ENCODE measurements around the gene MADD. TPM values are rescaled to one million over a fixed set of nuclear protein-coding genes. Genes with fewer than 3 reads are reported as not detected.

MADD gene
- total RNA-seq, 1 donor from 2014 or later, result 50.1 TPM

GRCh38 chr11:47239852-47240251 lies 30.1 kb upstream of the MADD start:
- Histone ChIP-seq H3K4me1 (no peaks in the 10 kb centered on the region), H3K27ac (no peak overlapping the region), H3K4me3 (no peak overlapping the region), H3K9me3 (no peaks in the 10 kb centered on the region), H3K36me3 (peaks cover 78% of the 10 kb centered on the region), H3K27me3 (no peaks in the 10 kb centered on the region)
- DNase-seq, result no peak
- no peak for TF ChIP-seq CTCF (IDR thresholded peaks at IDR 0.05)
- ATAC-seq, result no peak
- intact Hi-C loops (cut with DNase I), result no loop called here

GRCh38 chr11:47241841-47242301 lies 28.1 kb upstream of the MADD start:
- TF ChIP-seq CTCF (IDR thresholded peaks at IDR 0.05), result no peak
- DNase-seq (no peak), ATAC-seq (peak; percentile 42)
- Histone ChIP-seq H3K27me3 (no peaks in the 10 kb centered on the region), H3K4me1 (peaks cover 8% of the 10 kb centered on the region), H3K27ac (peak overlapping the region; percentile 42), H3K4me3 (no peak overlapping the region), H3K9me3 (no peaks in the 10 kb centered on the region), H3K36me3 (peaks cover 75% of the 10 kb centered on the region)
- intact Hi-C loops (cut with DNase I), result no loop called here

DNA sequence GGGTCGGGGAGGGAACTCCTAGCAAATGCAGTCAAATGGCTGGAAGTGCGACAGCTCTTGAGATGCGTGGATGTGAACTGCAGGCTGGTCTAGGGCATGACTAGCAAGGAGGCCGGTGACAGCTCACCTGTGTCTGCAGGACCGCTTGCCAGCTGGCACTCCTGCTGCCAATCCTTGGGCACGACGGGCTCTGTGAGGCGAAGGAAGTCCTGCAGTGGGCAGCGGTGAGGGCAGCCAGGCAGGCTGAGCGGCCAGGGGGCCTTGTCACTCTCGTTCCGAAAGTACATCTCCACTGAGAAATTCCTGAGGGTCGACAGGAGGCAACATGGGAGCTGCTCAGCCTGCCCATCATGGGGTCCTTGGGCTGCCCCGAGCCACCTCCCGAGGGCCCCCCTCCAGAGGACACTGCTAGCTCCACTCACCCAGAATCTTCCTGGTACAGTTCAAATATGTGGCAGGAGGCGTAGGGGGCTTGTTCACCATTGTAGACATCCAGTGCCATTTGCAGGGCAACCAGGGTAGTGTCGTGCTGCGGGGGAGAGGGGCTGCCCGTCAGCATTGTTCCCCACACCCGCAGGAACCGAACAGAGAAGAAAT lies 27.2 kb upstream of the MADD start:
- Histone ChIP-seq H3K4me3 (no peak overlapping the region), H3K27ac (peak overlapping the region; percentile 55), H3K4me1 (peaks cover 16% of the 10 kb centered on the region), H3K27me3 (no peaks in the 10 kb centered on the region), H3K36me3 (peaks cover 72% of the 10 kb centered on the region), H3K9me3 (no peaks in the 10 kb centered on the region)
- no peak for TF ChIP-seq CTCF (IDR thresholded peaks at IDR 0.05)
- intact Hi-C loops (cut with DNase I), result no loop called here
- ATAC-seq, result no peak
- DNase-seq, result no peak

GRCh38 chr11:47243454-47243853 lies 26.5 kb upstream of the MADD start:
- TF ChIP-seq CTCF (IDR thresholded peaks at IDR 0.05), result no peak
- H3K4me3 ChIP-seq, result no peak overlapping the region
- H3K36me3 ChIP-seq, result peaks cover 65% of the 10 kb centered on the region
- intact Hi-C loops (cut with DNase I), result no loop called here
- no peaks in the 10 kb centered on the region for H3K27me3 ChIP-seq
- peaks cover 21% of the 10 kb centered on the region for H3K4me1 ChIP-seq
- ATAC-seq (peak; percentile 68), DNase-seq (no peak)
- no peaks in the 10 kb centered on the region for H3K9me3 ChIP-seq
- peak overlapping the region; percentile 55 for H3K27ac ChIP-seq

GRCh38 chr11:47244448-47245350 lies 25.2 kb upstream of the MADD start:
- H3K4me3 ChIP-seq, result no peak overlapping the region
- peaks cover 54% of the 10 kb centered on the region for H3K36me3 ChIP-seq
- intact Hi-C loops (cut with DNase I), result no loop called here
- TF ChIP-seq CTCF (IDR thresholded peaks at IDR 0.05), result no peak
- no peak overlapping the region for H3K27ac ChIP-seq
- H3K27me3 ChIP-seq, result no peaks in the 10 kb centered on the region
- ATAC-seq (peak; percentile 18), DNase-seq (no peak)
- peaks cover 25% of the 10 kb centered on the region for H3K4me1 ChIP-seq
- H3K9me3 ChIP-seq, result no peaks in the 10 kb centered on the region

All from upper lobe of right lung (tissue), 1 donor.